ENCODE results near the gene SLC50A1.

The SLC50A1 gene

GRCh38 chr1:155134322-155134721 is 1.3 kb upstream of the SLC50A1 start:
- DNase-seq (ENCODE audit: low read depth): no peak
- no peak for TF ChIP-seq CTCF (IDR thresholded peaks at IDR 0.05; ENCODE audit: low read length, missing control alignments)
- no peak overlapping the region for H3K4me3 ChIP-seq (replicated peaks; ENCODE audit: low read depth, low read length)

GRCh38 chr1:155134880-155135414 is 705 bp upstream of the SLC50A1 start:
- peak overlapping the region; percentile 78 for H3K4me3 ChIP-seq (replicated peaks; ENCODE audit: low read depth, low read length)
- TF ChIP-seq CTCF (IDR thresholded peaks at IDR 0.05; ENCODE audit: low read length, missing control alignments): no peak
- peak; percentile 98 for DNase-seq (ENCODE audit: low read depth)

GRCh38 chr1:155136748-155137147 is 1.1 kb downstream of the SLC50A1 start:
- no peak for DNase-seq (ENCODE audit: low read depth)
- no peak for TF ChIP-seq CTCF (IDR thresholded peaks at IDR 0.05; ENCODE audit: low read length, missing control alignments)
- H3K4me3 ChIP-seq (replicated peaks; ENCODE audit: low read depth, low read length): peak overlapping the region; percentile 78

- DNase-seq (ENCODE audit: low read depth): no peak
- peak overlapping the region; percentile 78 for H3K4me3 ChIP-seq (replicated peaks; ENCODE audit: low read depth, low read length)
- no peak for TF ChIP-seq CTCF (IDR thresholded peaks at IDR 0.05; ENCODE audit: low read length, missing control alignments)
These were observed 1.7 kb downstream of the SLC50A1 start for GRCh38 chr1:155137154-155137949.

- peak; percentile 77 for DNase-seq (ENCODE audit: low read depth)
- TF ChIP-seq CTCF (IDR thresholded peaks at IDR 0.05; ENCODE audit: low read length, missing control alignments): no peak
- peak within 1 kb of the TSS; percentile 69 for H3K4me3 ChIP-seq (replicated peaks; ENCODE audit: low read depth, low read length)
These were observed 4.4 kb downstream of the SLC50A1 start, which contains the start of gene DPM3 for GRCh38 chr1:155139895-155140629. Gene DPM3, minus strand, starts transcription at chr1:155140531. Its CDS starts 291 bp downstream, at chr1:155140240.

- no peak for TF ChIP-seq CTCF (IDR thresholded peaks at IDR 0.05; ENCODE audit: low read length, missing control alignments)
- DNase-seq (ENCODE audit: low read depth): no peak
- peak overlapping the region; percentile 69 for H3K4me3 ChIP-seq (replicated peaks; ENCODE audit: low read depth, low read length)
These were observed 4.9 kb downstream of the SLC50A1 start for GRCh38 chr1:155140630-155140953.
